H9 (cell line): Measurements from ENCODE around the gene BRAT1. TPM values are rescaled to one million over a fixed set of nuclear protein-coding genes. Genes with fewer than 3 reads are reported as not detected.

Experiments
- DNase-seq: peaks from one replicate; pipeline ENCODE4 v3.0.0-alpha.2; 2017
- H2AFZ ChIP-seq: one replicate; pipeline ENCODE4 v1.6.1; 2013; ENCODE audit warnings: mild to moderate bottlenecking, low read length, control low read depth, moderate library complexity
- H2AK5ac ChIP-seq: 2 replicates; pipeline ENCODE4 v1.6.1; 2013; ENCODE audit warnings: low read length, control low read depth, mixed read lengths; ENCODE audit not compliant: insufficient read length
- H2BK120ac ChIP-seq: one replicate; pipeline ENCODE4 v1.6.1; 2013; ENCODE audit warnings: low read depth, mild to moderate bottlenecking, low read length, control low read depth, inconsistent platforms; ENCODE audit not compliant: poor library complexity, severe bottlenecking
- H2BK12ac ChIP-seq: 2 replicates; pipeline ENCODE4 v1.6.1; 2013; ENCODE audit warnings: low read length, control low read depth, mixed read lengths, low read depth; ENCODE audit not compliant: insufficient read length
- H2BK15ac ChIP-seq: 2 replicates; pipeline ENCODE4 v1.6.1; 2013; ENCODE audit warnings: low read depth, low read length, control low read depth
- H2BK20ac ChIP-seq: one replicate; pipeline ENCODE4 v1.6.1; 2013; ENCODE audit warnings: low read depth, mild to moderate bottlenecking, low read length, control low read depth, inconsistent platforms; ENCODE audit not compliant: poor library complexity, severe bottlenecking
- H2BK5ac ChIP-seq: 2 replicates; pipeline ENCODE4 v1.6.1; 2013; ENCODE audit warnings: low read length, control low read depth, mixed read lengths; ENCODE audit not compliant: insufficient read length
- H3K14ac ChIP-seq: 2 replicates; pipeline ENCODE4 v1.6.1; 2013; ENCODE audit warnings: low read length, control low read depth; ENCODE audit not compliant: insufficient read depth
- H3K18ac ChIP-seq: 2 replicates; pipeline ENCODE4 v1.6.1; 2013; ENCODE audit warnings: low read depth, mild to moderate bottlenecking, mixed read lengths, low read length, control low read depth; ENCODE audit not compliant: insufficient read length
- H3K23ac ChIP-seq: 2 replicates; pipeline ENCODE4 v1.6.1; 2013; ENCODE audit warnings: low read length, control low read depth, mixed read lengths, low read depth; ENCODE audit not compliant: insufficient read length
- H3K23me2 ChIP-seq: 2 replicates; pipeline ENCODE4 v1.6.1; 2013; ENCODE audit warnings: low read depth, mild to moderate bottlenecking, mixed read lengths, low read length, control low read depth; ENCODE audit not compliant: insufficient read length, poor library complexity, severe bottlenecking
- H3K27ac ChIP-seq: 2 replicates; pipeline ENCODE4 v1.5.1; 2013; ENCODE audit warnings: low read length, control low read depth, mixed read lengths, low read depth; ENCODE audit not compliant: insufficient read length
- H3K27me3 ChIP-seq: 2 replicates; pipeline ENCODE4 v1.6.1; 2013; ENCODE audit warnings: low read length, control low read depth, inconsistent platforms; ENCODE audit not compliant: insufficient read depth
- H3K4ac ChIP-seq: 2 replicates; pipeline ENCODE4 v1.6.1; 2013; ENCODE audit warnings: low read depth, mild to moderate bottlenecking, control low read depth, inconsistent platforms, low read length, moderate library complexity
- H3K4me1 ChIP-seq: 2 replicates; pipeline ENCODE4 v1.6.1; 2013; ENCODE audit warnings: low read length, control low read depth, inconsistent platforms; ENCODE audit not compliant: insufficient read depth
- H3K4me2 ChIP-seq: 2 replicates; pipeline ENCODE4 v1.6.1; 2013; ENCODE audit warnings: low read length, control low read depth, mixed read lengths; ENCODE audit not compliant: insufficient read length, insufficient read depth
- H3K56ac ChIP-seq: 2 replicates; pipeline ENCODE4 v1.6.1; 2013; ENCODE audit warnings: low read depth, mild to moderate bottlenecking, mixed read lengths, low read length, control low read depth; ENCODE audit not compliant: insufficient read length
- H3K79me1 ChIP-seq: 2 replicates; pipeline ENCODE4 v1.6.1; 2013; ENCODE audit warnings: low read depth, mild to moderate bottlenecking, moderate library complexity, low read length, control low read depth, inconsistent platforms; ENCODE audit not compliant: insufficient read depth, poor library complexity, severe bottlenecking
- H3K79me2 ChIP-seq: 2 replicates; pipeline ENCODE4 v1.6.1; 2013; ENCODE audit warnings: low read length, control low read depth, inconsistent platforms; ENCODE audit not compliant: insufficient read depth
- H3K9ac ChIP-seq: 2 replicates; pipeline ENCODE4 v1.6.1; 2013; ENCODE audit warnings: low read length, control low read depth, mixed read lengths; ENCODE audit not compliant: insufficient read length; ENCODE audit errors: extremely low read depth
- H3K9me3 ChIP-seq: one replicate; pipeline ENCODE4 v1.6.1; 2013; ENCODE audit warnings: low read depth, low read length, inconsistent platforms; ENCODE audit not compliant: control insufficient read depth
- H3T11ph ChIP-seq: one replicate; pipeline ENCODE4 v1.6.1; 2013; ENCODE audit warnings: mild to moderate bottlenecking, low read length, control low read depth, inconsistent platforms
- H4K20me1 ChIP-seq: one replicate; pipeline ENCODE4 v1.6.1; 2013; ENCODE audit not compliant: control insufficient read depth, insufficient read length, insufficient read depth
- H4K5ac ChIP-seq: 2 replicates; pipeline ENCODE4 v1.6.1; 2013; ENCODE audit warnings: low read depth, mild to moderate bottlenecking, mixed read lengths, low read length, control low read depth; ENCODE audit not compliant: insufficient read length
- H4K8ac ChIP-seq: replicated peaks from 2 replicates; pipeline ENCODE4 v1.6.1; 2013; ENCODE audit warnings: low read length, control low read depth, mixed read lengths, low read depth; ENCODE audit not compliant: insufficient read length
- H4K91ac ChIP-seq: 2 replicates; pipeline ENCODE4 v1.6.1; 2013; ENCODE audit warnings: low read depth, mild to moderate bottlenecking, moderate library complexity, mixed read lengths, low read length, control low read depth; ENCODE audit not compliant: insufficient read length
- H3K27ac Mint-ChIP-seq, 3 experiments: 2 replicates in 2 of 3; 3 replicates in 1 of 3; pipeline ENCODE4 v1.8.0; 2020 to 2021; ENCODE audit warnings: mixed read lengths in 3 of 3, mild to moderate bottlenecking in 1 of 3, moderate library complexity in 1 of 3
- H3K27me3 Mint-ChIP-seq: 2 replicates; pipeline ENCODE4 v1.8.0; 2021; ENCODE audit warnings: low read depth, mild to moderate bottlenecking, moderate library complexity, mixed read lengths
- H3K36me3 Mint-ChIP-seq, 3 experiments: 2 replicates in 2 of 3; 3 replicates in 1 of 3; pipeline ENCODE4 v1.8.0; 2020 to 2021; ENCODE audit warnings: low read depth in 3 of 3, mixed read lengths in 3 of 3; ENCODE audit not compliant: insufficient read depth in 1 of 3
- H3K4me1 Mint-ChIP-seq, 2 experiments: 2 replicates each; pipeline ENCODE4 v1.8.0; 2020; ENCODE audit warnings: mixed read lengths in 2 of 2
- H3K4me3 Mint-ChIP-seq, 2 experiments: 2 replicates in 1 of 2; 3 replicates in 1 of 2; pipeline ENCODE4 v1.8.0; 2020 to 2021; ENCODE audit warnings: mild to moderate bottlenecking in 2 of 2, mixed read lengths in 2 of 2, moderate library complexity in 1 of 2
- H3K9me3 Mint-ChIP-seq, 2 experiments: 2 replicates in 1 of 2; 3 replicates in 1 of 2; pipeline ENCODE4 v1.8.0; 2020; ENCODE audit warnings: mild to moderate bottlenecking in 2 of 2, mixed read lengths in 2 of 2, moderate library complexity in 1 of 2
- CTCF ChIP-seq: fragments of 200-600 bp; sonication (generic); conservative IDR thresholded peaks from 3 replicates; pipeline ENCODE4 v1.8.0; 2021; ENCODE audit warnings: antibody characterized with exemption, mild to moderate bottlenecking
- WGBS: extraction: QIAGEN DNeasy Blood & Tissue Kit; methylation state at CpG from one replicate; pipeline ENCODE4 v1.1.7; 2013; ENCODE audit warnings: missing lambda C conversion rate, low lambda C conversion rate, mixed read lengths; ENCODE audit not compliant: insufficient read length; ENCODE audit errors: extremely low coverage; 5-methylcytosine and 5-hydroxymethylcytosine counted together
- total RNA-seq: library from RNA; stranded (reverse); gene quantifications from 2 replicates; pipeline ENCODE4 v1.2.1, GENCODE V29; 2021

The BRAT1 gene
- total RNA-seq, 1 experiment from 2014 or later = 41.2 TPM

- Histone ChIP-seq H3K14ac (no peak overlapping the region), H4K5ac (no peak overlapping the region), H3K56ac (no peak overlapping the region), H3K4ac (no peak overlapping the region), H2BK20ac (no peak overlapping the region), H3K27me3 (no peaks in the 10 kb centered on the region; the same call in 1 of the 2 replicates), H4K20me1 (no peaks in the 10 kb centered on the region), H2AFZ (no peak overlapping the region), H4K91ac (no peak overlapping the region), H2BK120ac (no peak overlapping the region), H3K79me2 (no peaks in the 10 kb centered on the region; the same call in 1 of the 2 replicates), H3K79me1 (no peaks in the 10 kb centered on the region), H3K9me3 (no peaks in the 10 kb centered on the region), H3K9ac (no peak overlapping the region), H4K8ac (no peak overlapping the region), H3K4me2 (peak overlapping the region; percentile 52), H2BK15ac (no peak overlapping the region), H3K23ac (no peak overlapping the region), H3T11ph (no peak overlapping the region), H3K18ac (no peak overlapping the region), H2AK5ac (no peak overlapping the region), H3K27ac (no peak overlapping the region), H2BK12ac (no peak overlapping the region), H3K4me1 (peaks cover 4% of the 10 kb centered on the region; the same call in 1 of the 2 replicates), H2BK5ac (no peak overlapping the region), H3K23me2 (peaks cover 13% of the 10 kb centered on the region)
- TF ChIP-seq CTCF = no peak
- Mint-ChIP-seq H3K4me3 (peak overlapping the region; percentile 56 to 76), H3K27me3 (peaks cover 26% of the 10 kb centered on the region), H3K4me1 (peaks cover 37 to 41% of the 10 kb centered on the region in 2 experiments), H3K9me3 (no peaks in the 10 kb centered on the region), H3K27ac (peak overlapping the region in 1 of 3 experiments; percentile 20; a peak in 2 of 7 replicates), H3K36me3 (peaks cover 0 to 5% (median 4%) of the 10 kb centered on the region in 3 experiments; a peak in 2 of 7 replicates)
- no peak for DNase-seq
- no CpG with 5 or more reads among the region's 18 CpGs for WGBS
Observed at GRCh38 chr7:2517678-2518507, 37.4 kb downstream of the BRAT1 start.
